A549 (cell line): ENCODE measurements around the gene NUCB1. TPM values are rescaled to one million over a fixed set of nuclear protein-coding genes. Genes with fewer than 3 reads are reported as not detected.

Source experiments
- ATAC-seq, 2 experiments: fragments of 200-7000 bp in 1 of 2; fragments of >200 bp in 1 of 2; cut with Nextera tagmentation in 1 of 2; cut with Tn5 transposase in 1 of 2; 3 replicates each; pipeline versions ENCODE4 v1.8.0 to v1.9.1; 2018 to 2020; ENCODE audit warnings: mild to moderate bottlenecking in 1 of 2, moderate library complexity in 1 of 2
- CTCF ChIA-PET: fragments of 300-600 bp; sonication (Branson Sonifier 250); formaldehyde crosslinking; extraction: SDS; loops from one replicate; lab custom pipeline; 2021; ENCODE audit warnings: antibody characterized with exemption, inconsistent platforms; lab: Yijun Ruan, JAX
- POLR2A ChIA-PET: fragments of 350-600 bp; formaldehyde crosslinking; extraction: SDS; loops from one replicate; lab custom pipeline; 2021; ENCODE audit warnings: antibody characterized with exemption, inconsistent platforms; lab: Yijun Ruan, JAX
- DNase-seq, 2 experiments: peaks; one replicate each; pipeline versions ENCODE4 v3.0.0 to v3.0.0-alpha.2; 2011 to 2016; ENCODE audit warnings: low read depth in 1 of 2, low spot score in 1 of 2
- FAIRE-seq: peaks from 2 replicates; lab custom pipeline; 2011; peaks lifted over from hg19 to GRCh38; lab: Jason Lieb, UNC
- H3K27ac ChIP-seq, 2 experiments: fragments of >200 bp; sonication (Bioruptor Twin); formaldehyde crosslinking; 3 replicates each; pipeline ENCODE4 v1.5.1; 2016 to 2017
- H3K4me1 ChIP-seq: fragments of >200 bp; sonication (Bioruptor Twin); formaldehyde crosslinking; 3 replicates; pipeline ENCODE4 v1.6.1; 2016
- H3K4me2 ChIP-seq: fragments of >200 bp; sonication (Bioruptor Twin); formaldehyde crosslinking; 3 replicates; pipeline ENCODE4 v1.6.1; 2016
- H3K4me3 ChIP-seq: fragments of >200 bp; sonication (Bioruptor Twin); formaldehyde crosslinking; 3 replicates; pipeline ENCODE4 v1.5.1; 2016
- H3K9me3 ChIP-seq: fragments of >200 bp; sonication (Bioruptor Twin); formaldehyde crosslinking; 3 replicates; pipeline ENCODE4 v1.6.1; 2016
- BCL3 ChIP-seq: fragments of >200 bp; sonication (Bioruptor Twin); formaldehyde crosslinking; IDR thresholded peaks from 3 replicates; pipeline ENCODE4 v1.6.1; 2016
- BHLHE40 ChIP-seq: IDR thresholded peaks from 2 replicates; pipeline ENCODE4 v1.6.1; 2012; ENCODE audit warnings: low read depth, low read length, inconsistent platforms
- CEBPB ChIP-seq, 2 experiments: fragments of >200 bp in 1 of 2; sonication (Bioruptor Twin) in 1 of 2; formaldehyde crosslinking in 1 of 2; IDR thresholded peaks; 2 replicates each; pipeline ENCODE4 v1.6.1; 2012 to 2016
- CHD2 ChIP-seq: fragments of 150-350 bp; IDR thresholded peaks from 2 replicates; pipeline ENCODE4 v1.6.1; 2014; ENCODE audit warnings: low read length; ENCODE audit not compliant: partially characterized antibody
- EHMT2 ChIP-seq: fragments of 200-600 bp; sonication (generic); IDR thresholded peaks from 2 replicates; pipeline ENCODE4 v1.6.1; 2016; ENCODE audit warnings: antibody characterized with exemption, low read depth, mild to moderate bottlenecking, moderate library complexity
- EP300 ChIP-seq, 2 experiments: fragments of >200 bp; sonication (Bioruptor Twin); formaldehyde crosslinking; IDR thresholded peaks; 2 replicates in 1 of 2; 3 replicates in 1 of 2; pipeline ENCODE4 v1.6.1; 2016 to 2017
- ESRRA ChIP-seq: fragments of 150-350 bp; IDR thresholded peaks from 2 replicates; pipeline ENCODE4 v1.6.1; 2014; ENCODE audit warnings: mild to moderate bottlenecking, low read length, borderline replicate concordance
- FOSB ChIP-seq: fragments of 250-450 bp; sonication (Bioruptor Pico); IDR thresholded peaks from 2 replicates; pipeline ENCODE4 v1.5.0; 2020; ENCODE audit warnings: mild to moderate bottlenecking, moderate library complexity
- FOXS1 ChIP-seq: fragments of 250-450 bp; sonication (Bioruptor Pico); IDR thresholded peaks from 2 replicates; pipeline ENCODE4 v1.5.0; 2020; ENCODE audit warnings: mild to moderate bottlenecking, moderate library complexity
- HEYL ChIP-seq: fragments of 250-450 bp; sonication (Bioruptor Pico); IDR thresholded peaks from 2 replicates; pipeline ENCODE4 v1.8.0; 2021; ENCODE audit warnings: mild to moderate bottlenecking, moderate library complexity
- HOXA7 ChIP-seq: fragments of 250-450 bp; sonication (Bioruptor Pico); IDR thresholded peaks from 2 replicates; pipeline ENCODE4 v1.5.0; 2020; ENCODE audit warnings: mild to moderate bottlenecking, moderate library complexity
- HOXB13 ChIP-seq: fragments of 250-450 bp; sonication (Bioruptor Pico); IDR thresholded peaks from 2 replicates; pipeline ENCODE4 v1.5.0; 2020; ENCODE audit warnings: low read depth, mild to moderate bottlenecking, moderate library complexity
- JUNB ChIP-seq: fragments of >200 bp; sonication (Bioruptor Twin); formaldehyde crosslinking; IDR thresholded peaks from 2 replicates; pipeline ENCODE4 v1.6.1; 2016
- KDM5A ChIP-seq: fragments of 200-600 bp; sonication (generic); IDR thresholded peaks from 2 replicates; pipeline ENCODE4 v1.6.1; 2016; ENCODE audit warnings: antibody characterized with exemption, mild to moderate bottlenecking
- MAFK ChIP-seq: fragments of 450-650 bp; IDR thresholded peaks from 2 replicates; pipeline ENCODE4 v1.6.1; 2014; ENCODE audit not compliant: partially characterized antibody
- MAX ChIP-seq: IDR thresholded peaks from 2 replicates; pipeline ENCODE4 v1.6.1; 2012
- MAZ ChIP-seq: fragments of 150-350 bp; IDR thresholded peaks from 2 replicates; pipeline ENCODE4 v1.6.1; 2014; ENCODE audit warnings: antibody characterized with exemption, low read depth, low read length, borderline replicate concordance
- NFE2L2 ChIP-seq: fragments of 150-350 bp; conservative IDR thresholded peaks from 2 replicates; pipeline ENCODE4 v1.6.1; 2014; ENCODE audit warnings: low read length
- NR3C1 ChIP-seq: fragments of >200 bp; sonication (Bioruptor Twin); formaldehyde crosslinking; IDR thresholded peaks from 3 replicates; pipeline ENCODE4 v1.6.1; 2017
- RAD21 ChIP-seq, 2 experiments: fragments of >200 bp in 1 of 2; sonication (Bioruptor Twin) in 1 of 2; formaldehyde crosslinking in 1 of 2; IDR thresholded peaks in 1 of 2; conservative IDR thresholded peaks in 1 of 2; 2 replicates in 1 of 2; 3 replicates in 1 of 2; pipeline ENCODE4 v1.6.1; 2012 to 2018; ENCODE audit warnings: inconsistent platforms in 1 of 2
- RCOR1 ChIP-seq: fragments of 150-350 bp; IDR thresholded peaks from 2 replicates; pipeline ENCODE4 v1.6.1; 2014; ENCODE audit warnings: antibody characterized with exemption, low read length, low read depth
- SMC3 ChIP-seq: fragments of >200 bp; sonication (Bioruptor Twin); formaldehyde crosslinking; IDR thresholded peaks from 3 replicates; pipeline ENCODE4 v1.6.1; 2018; ENCODE audit warnings: inconsistent platforms
- TP53 ChIP-seq: fragments of 250-450 bp; sonication (Bioruptor Pico); IDR thresholded peaks from 2 replicates; pipeline ENCODE4 v1.5.0; 2021; ENCODE audit warnings: mild to moderate bottlenecking, moderate library complexity
- ZC3H11A ChIP-seq: fragments of 450-650 bp; IDR thresholded peaks from 2 replicates; pipeline ENCODE4 v1.6.1; 2014; ENCODE audit warnings: antibody characterized with exemption, mild to moderate bottlenecking
- ZFP36 ChIP-seq: fragments of 450-650 bp; IDR thresholded peaks from 2 replicates; pipeline ENCODE4 v1.6.1; 2014; ENCODE audit warnings: borderline replicate concordance; ENCODE audit not compliant: partially characterized antibody
- ZSCAN20 ChIP-seq: fragments of 250-450 bp; sonication (Bioruptor Pico); IDR thresholded peaks from 2 replicates; pipeline ENCODE4 v1.8.0; 2022; ENCODE audit warnings: mild to moderate bottlenecking, moderate library complexity
- WGBS: methylation state at CpG from one replicate; pipeline ENCODE4 v1.1.6; 2017; ENCODE audit errors: missing lambda C conversion rate; 5-methylcytosine and 5-hydroxymethylcytosine counted together
- polyA plus RNA-seq, 4 experiments: library from polyadenylated mRNA; depleted of rRNA in 3 of 4; stranded (reverse); fragments of >200 nt; fragmentation: RNase III in 1 of 4; extraction: RNeasy Plus Mini Kit Qiagen cat#74134 plus additional on column Dnase treatment in 1 of 4; gene quantifications; 2 replicates in 3 of 4; 3 replicates in 1 of 4; pipeline ENCODE4 v1.2.3, GENCODE V29; 2011 to 2017
- TF ChIP-seq, protein P1 (sequence below): fragments of 200-600 bp; sonication (generic); IDR thresholded peaks from 2 replicates; pipeline ENCODE4 v1.6.1; 2016; ENCODE audit warnings: antibody characterized with exemption, mild to moderate bottlenecking, moderate library complexity
- TF ChIP-seq, protein P2 (sequence below): IDR thresholded peaks from 2 replicates; pipeline ENCODE4 v1.6.1; 2012; ENCODE audit warnings: low read depth, borderline replicate concordance
- TF ChIP-seq, protein P3 (sequence below): fragments of 250-450 bp; sonication (Bioruptor Pico); IDR thresholded peaks from 2 replicates; pipeline ENCODE4 v1.5.0; 2020; ENCODE audit warnings: low read depth, mild to moderate bottlenecking, moderate library complexity
- TF ChIP-seq, protein P4 (sequence below): fragments of 450-650 bp; IDR thresholded peaks from 2 replicates; pipeline ENCODE4 v1.6.1; 2014; ENCODE audit warnings: antibody characterized with exemption
- TF ChIP-seq, protein P5 (sequence below): IDR thresholded peaks from 2 replicates; pipeline ENCODE4 v1.6.1; 2012

The NUCB1 gene
- polyA plus RNA-seq, 2 of the 4 experiments (the other 2 are of a cell fraction): 79.5 to 182 TPM

- ChIA-PET POLR2A (interaction anchor here (0.7 to 9.6 kb wide), 10 partner anchors 9 to 92 kb away, joined by 3 to 175 read pairs (median 7); partner anchors contain the start of genes BAX, GYS1, NUCB1 and PLEKHA4), CTCF (interaction anchor here (0.7 to 18.4 kb wide), 7 partner anchors 9 to 171 kb away, joined by 3 to 332 read pairs (median 4); no protein-coding TSS in a partner anchor)
- H3K27ac ChIP-seq: peak overlapping the region; percentile 92 to 96
- ATAC-seq: peak; percentile 0 to 1; a peak in 3 of 6 replicates
- peak; percentile 63 to 83 for DNase-seq
- H3K9me3 ChIP-seq: no peaks in the 10 kb centered on the region
- peak overlapping the region; percentile 80 for H3K4me2 ChIP-seq
- H3K4me3 ChIP-seq: peak overlapping the region; percentile 33
- H3K4me1 ChIP-seq: peaks cover 60% of the 10 kb centered on the region
- WGBS: 10% methylated on average over 17 of the region's 19 CpGs
- no peak for FAIRE-seq
- TF ChIP-seq, protein P1, sequence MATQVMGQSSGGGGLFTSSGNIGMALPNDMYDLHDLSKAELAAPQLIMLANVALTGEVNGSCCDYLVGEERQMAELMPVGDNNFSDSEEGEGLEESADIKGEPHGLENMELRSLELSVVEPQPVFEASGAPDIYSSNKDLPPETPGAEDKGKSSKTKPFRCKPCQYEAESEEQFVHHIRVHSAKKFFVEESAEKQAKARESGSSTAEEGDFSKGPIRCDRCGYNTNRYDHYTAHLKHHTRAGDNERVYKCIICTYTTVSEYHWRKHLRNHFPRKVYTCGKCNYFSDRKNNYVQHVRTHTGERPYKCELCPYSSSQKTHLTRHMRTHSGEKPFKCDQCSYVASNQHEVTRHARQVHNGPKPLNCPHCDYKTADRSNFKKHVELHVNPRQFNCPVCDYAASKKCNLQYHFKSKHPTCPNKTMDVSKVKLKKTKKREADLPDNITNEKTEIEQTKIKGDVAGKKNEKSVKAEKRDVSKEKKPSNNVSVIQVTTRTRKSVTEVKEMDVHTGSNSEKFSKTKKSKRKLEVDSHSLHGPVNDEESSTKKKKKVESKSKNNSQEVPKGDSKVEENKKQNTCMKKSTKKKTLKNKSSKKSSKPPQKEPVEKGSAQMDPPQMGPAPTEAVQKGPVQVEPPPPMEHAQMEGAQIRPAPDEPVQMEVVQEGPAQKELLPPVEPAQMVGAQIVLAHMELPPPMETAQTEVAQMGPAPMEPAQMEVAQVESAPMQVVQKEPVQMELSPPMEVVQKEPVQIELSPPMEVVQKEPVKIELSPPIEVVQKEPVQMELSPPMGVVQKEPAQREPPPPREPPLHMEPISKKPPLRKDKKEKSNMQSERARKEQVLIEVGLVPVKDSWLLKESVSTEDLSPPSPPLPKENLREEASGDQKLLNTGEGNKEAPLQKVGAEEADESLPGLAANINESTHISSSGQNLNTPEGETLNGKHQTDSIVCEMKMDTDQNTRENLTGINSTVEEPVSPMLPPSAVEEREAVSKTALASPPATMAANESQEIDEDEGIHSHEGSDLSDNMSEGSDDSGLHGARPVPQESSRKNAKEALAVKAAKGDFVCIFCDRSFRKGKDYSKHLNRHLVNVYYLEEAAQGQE: no peak
- TF ChIP-seq, protein P2, sequence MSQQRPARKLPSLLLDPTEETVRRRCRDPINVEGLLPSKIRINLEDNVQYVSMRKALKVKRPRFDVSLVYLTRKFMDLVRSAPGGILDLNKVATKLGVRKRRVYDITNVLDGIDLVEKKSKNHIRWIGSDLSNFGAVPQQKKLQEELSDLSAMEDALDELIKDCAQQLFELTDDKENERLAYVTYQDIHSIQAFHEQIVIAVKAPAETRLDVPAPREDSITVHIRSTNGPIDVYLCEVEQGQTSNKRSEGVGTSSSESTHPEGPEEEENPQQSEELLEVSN: peak; percentile 92
- TF ChIP-seq HOXB13 (CRISPR knock-in tag): no peak; the same call in none of the 2 replicates
- no peak for TF ChIP-seq NFE2L2
- TF ChIP-seq MAFK: no peak
- TF ChIP-seq FOXS1 (CRISPR knock-in tag): 0 out of 2 replicates have a peak, but pooled peaks have one; percentile 2
- no peak for TF ChIP-seq JUNB
- no peak for TF ChIP-seq NR3C1
- no peak for TF ChIP-seq RCOR1
- no peak for TF ChIP-seq EHMT2
- TF ChIP-seq RAD21 (conservative IDR thresholded peaks at IDR 0.05 in 1 of 2, IDR thresholded peaks at IDR 0.05 in 1 of 2): no peak; a peak in 1 of 5 replicates
- TF ChIP-seq ZFP36: no peak
- no peak for TF ChIP-seq CEBPB (IDR thresholded peaks at IDR 0.05)
- TF ChIP-seq BCL3: 0 out of 3 replicates have a peak, but pooled peaks have one; percentile 9
- no peak; the same call in 1 of the 2 replicates for TF ChIP-seq TP53 (CRISPR knock-in tag)
- TF ChIP-seq ESRRA: no peak
- TF ChIP-seq KDM5A: no peak
- no peak for TF ChIP-seq CHD2
- 0 out of 3 replicates have a peak, but pooled peaks have one; percentile 5 for TF ChIP-seq SMC3
- TF ChIP-seq, protein P3, sequence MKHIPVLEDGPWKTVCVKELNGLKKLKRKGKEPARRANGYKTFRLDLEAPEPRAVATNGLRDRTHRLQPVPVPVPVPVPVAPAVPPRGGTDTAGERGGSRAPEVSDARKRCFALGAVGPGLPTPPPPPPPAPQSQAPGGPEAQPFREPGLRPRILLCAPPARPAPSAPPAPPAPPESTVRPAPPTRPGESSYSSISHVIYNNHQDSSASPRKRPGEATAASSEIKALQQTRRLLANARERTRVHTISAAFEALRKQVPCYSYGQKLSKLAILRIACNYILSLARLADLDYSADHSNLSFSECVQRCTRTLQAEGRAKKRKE: peak; percentile 93
- TF ChIP-seq, protein P4, sequence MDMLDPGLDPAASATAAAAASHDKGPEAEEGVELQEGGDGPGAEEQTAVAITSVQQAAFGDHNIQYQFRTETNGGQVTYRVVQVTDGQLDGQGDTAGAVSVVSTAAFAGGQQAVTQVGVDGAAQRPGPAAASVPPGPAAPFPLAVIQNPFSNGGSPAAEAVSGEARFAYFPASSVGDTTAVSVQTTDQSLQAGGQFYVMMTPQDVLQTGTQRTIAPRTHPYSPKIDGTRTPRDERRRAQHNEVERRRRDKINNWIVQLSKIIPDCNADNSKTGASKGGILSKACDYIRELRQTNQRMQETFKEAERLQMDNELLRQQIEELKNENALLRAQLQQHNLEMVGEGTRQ: no peak
- peak; percentile 0; the same call in 1 of the 2 replicates for TF ChIP-seq HOXA7 (CRISPR knock-in tag)
- TF ChIP-seq MAZ: no peak
- TF ChIP-seq, protein P5, sequence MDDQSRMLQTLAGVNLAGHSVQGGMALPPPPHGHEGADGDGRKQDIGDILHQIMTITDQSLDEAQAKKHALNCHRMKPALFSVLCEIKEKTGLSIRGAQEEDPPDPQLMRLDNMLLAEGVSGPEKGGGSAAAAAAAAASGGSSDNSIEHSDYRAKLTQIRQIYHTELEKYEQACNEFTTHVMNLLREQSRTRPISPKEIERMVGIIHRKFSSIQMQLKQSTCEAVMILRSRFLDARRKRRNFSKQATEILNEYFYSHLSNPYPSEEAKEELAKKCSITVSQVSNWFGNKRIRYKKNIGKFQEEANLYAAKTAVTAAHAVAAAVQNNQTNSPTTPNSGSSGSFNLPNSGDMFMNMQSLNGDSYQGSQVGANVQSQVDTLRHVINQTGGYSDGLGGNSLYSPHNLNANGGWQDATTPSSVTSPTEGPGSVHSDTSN: no peak
- peak; percentile 94 for TF ChIP-seq MAX
- no peak for TF ChIP-seq ZSCAN20
- TF ChIP-seq EP300 (IDR thresholded peaks at IDR 0.05): peak in 1 of 2 experiments; percentile 21; a peak in 1 of 5 replicates
- no peak for TF ChIP-seq BHLHE40
- TF ChIP-seq HEYL (CRISPR knock-in tag): peak; percentile 96
- no peak; the same call in 1 of the 2 replicates for TF ChIP-seq FOSB
- no peak for TF ChIP-seq ZC3H11A
Measured at GRCh38 chr19:48964205-48965039, 64.3 kb downstream of the NUCB1 start.
